ENCODE measurements around the gene NTRK2.

The NTRK2 gene

GRCh38 chr9:84818791-84819190, 149.3 kb downstream of the NTRK2 start (continued):
- TF ChIP-seq TSHZ1 (tag by site-specific recombination; IDR thresholded peaks at IDR 0.05; ENCODE audit: borderline replicate concordance) (no peak), ZNF785 (tag by site-specific recombination; IDR thresholded peaks at IDR 0.05) (no peak), ZNF549 (tag by site-specific recombination; IDR thresholded peaks at IDR 0.05) (no peak), ZNF10 (tag by site-specific recombination; IDR thresholded peaks at IDR 0.05) (no peak), ZNF596 (tag by site-specific recombination; IDR thresholded peaks at IDR 0.05) (no peak), ZSCAN18 (tag by site-specific recombination; IDR thresholded peaks at IDR 0.05) (no peak), ATF2 (tag by site-specific recombination; IDR thresholded peaks at IDR 0.05; ENCODE audit: low read depth) (no peak)

- H3K4me1 ChIP-seq (ENCODE audit: control insufficient read depth, insufficient read depth, low read length), result no peaks in the 10 kb centered on the region
- TF ChIP-seq, protein P1, sequence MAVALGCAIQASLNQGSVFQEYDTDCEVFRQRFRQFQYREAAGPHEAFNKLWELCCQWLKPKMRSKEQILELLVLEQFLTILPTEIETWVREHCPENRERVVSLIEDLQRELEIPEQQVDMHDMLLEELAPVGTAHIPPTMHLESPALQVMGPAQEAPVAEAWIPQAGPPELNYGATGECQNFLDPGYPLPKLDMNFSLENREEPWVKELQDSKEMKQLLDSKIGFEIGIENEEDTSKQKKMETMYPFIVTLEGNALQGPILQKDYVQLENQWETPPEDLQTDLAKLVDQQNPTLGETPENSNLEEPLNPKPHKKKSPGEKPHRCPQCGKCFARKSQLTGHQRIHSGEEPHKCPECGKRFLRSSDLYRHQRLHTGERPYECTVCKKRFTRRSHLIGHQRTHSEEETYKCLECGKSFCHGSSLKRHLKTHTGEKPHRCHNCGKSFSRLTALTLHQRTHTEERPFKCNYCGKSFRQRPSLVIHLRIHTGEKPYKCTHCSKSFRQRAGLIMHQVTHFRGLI (tag by site-specific recombination; IDR thresholded peaks at IDR 0.05), result no peak
- TF ChIP-seq ZIC2 (tag by site-specific recombination; IDR thresholded peaks at IDR 0.05), result peak; percentile 80
- TF ChIP-seq ZNF214 (tag by site-specific recombination; IDR thresholded peaks at IDR 0.05; ENCODE audit: borderline replicate concordance), result no peak
- TF ChIP-seq ZNF623 (tag by site-specific recombination; IDR thresholded peaks at IDR 0.05), result no peak
- TF ChIP-seq ZNF776 (tag by site-specific recombination; IDR thresholded peaks at IDR 0.05; ENCODE audit: borderline replicate concordance), result no peak
- ChIA-PET POLR2A (no interaction called here), CTCF (interaction anchor here (0.5 to 0.7 kb wide), 2 partner anchors 113 to 263 kb away, joined by 3 to 4 read pairs; no protein-coding TSS in a partner anchor)
- H3K27ac ChIP-seq (ENCODE audit: extremely low read depth, low read depth, low read length), result no peak overlapping the region
- no peak overlapping the region for H3K4me3 ChIP-seq (ENCODE audit: low read depth, low read length)
- no peaks in the 10 kb centered on the region for H3K9me3 ChIP-seq (ENCODE audit: control insufficient read depth, insufficient read depth, low read depth, low read length)
- H3K36me3 ChIP-seq (ENCODE audit: control insufficient read depth in 2 of 2, insufficient read depth in 1 of 2, low read length in 2 of 2), result no peaks in the 10 kb centered on the region
Measured at GRCh38 chr9:84819491-84819991, 150.0 kb downstream of the NTRK2 start.

- H3K36me3 ChIP-seq (ENCODE audit: control insufficient read depth in 2 of 2, insufficient read depth in 1 of 2, low read length in 2 of 2), result no peaks in the 10 kb centered on the region
- ChIA-PET POLR2A (no interaction called here), CTCF (interaction anchor here (0.6 to 1.1 kb wide), 5 partner anchors 18 to 503 kb away, joined by 3 to 4 read pairs (median 3); no protein-coding TSS in a partner anchor)
- no peak overlapping the region for H3K27ac ChIP-seq (ENCODE audit: extremely low read depth, low read depth, low read length)
- H3K4me1 ChIP-seq (ENCODE audit: control insufficient read depth, insufficient read depth, low read length), result no peaks in the 10 kb centered on the region
- no peak overlapping the region for H3K4me3 ChIP-seq (ENCODE audit: low read depth, low read length)
- H3K9me3 ChIP-seq (ENCODE audit: control insufficient read depth, insufficient read depth, low read depth, low read length), result no peaks in the 10 kb centered on the region
- no peak for TF ChIP-seq ZNF521 (tag by site-specific recombination; IDR thresholded peaks at IDR 0.05)
- no peak for TF ChIP-seq KLF7 (tag by site-specific recombination; IDR thresholded peaks at IDR 0.05; ENCODE audit: borderline replicate concordance)
- no peak for TF ChIP-seq ZNF791 (tag by site-specific recombination; IDR thresholded peaks at IDR 0.05)
- no peak for TF ChIP-seq ZBTB44 (tag by site-specific recombination; IDR thresholded peaks at IDR 0.05)
- no peak for TF ChIP-seq TRIM28 (IDR thresholded peaks at IDR 0.05; ENCODE audit: borderline replicate concordance, low read length)
- TF ChIP-seq ZNF677 (tag by site-specific recombination; IDR thresholded peaks at IDR 0.05), result no peak
- no peak for TF ChIP-seq ZBTB7A (tag by site-specific recombination; IDR thresholded peaks at IDR 0.05; ENCODE audit: low read depth)
- TF ChIP-seq ZEB2 (tag by site-specific recombination; IDR thresholded peaks at IDR 0.05), result no peak
- no peak for TF ChIP-seq ZNF514 (tag by site-specific recombination; IDR thresholded peaks at IDR 0.05)
- TF ChIP-seq, protein P1 (tag by site-specific recombination; IDR thresholded peaks at IDR 0.05), result no peak
Measured at GRCh38 chr9:84821431-84821830, 151.9 kb downstream of the NTRK2 start.

Data from HEK293 (cell line).